ENCODE measurements around the gene RECK. TPM values are rescaled to one million over a fixed set of nuclear protein-coding genes. Genes with fewer than 3 reads are reported as not detected.

The RECK gene
- total and polyA plus RNA-seq, 2 experiments from 2014 or later, result 8.1 to 11.6 TPM

DNA sequence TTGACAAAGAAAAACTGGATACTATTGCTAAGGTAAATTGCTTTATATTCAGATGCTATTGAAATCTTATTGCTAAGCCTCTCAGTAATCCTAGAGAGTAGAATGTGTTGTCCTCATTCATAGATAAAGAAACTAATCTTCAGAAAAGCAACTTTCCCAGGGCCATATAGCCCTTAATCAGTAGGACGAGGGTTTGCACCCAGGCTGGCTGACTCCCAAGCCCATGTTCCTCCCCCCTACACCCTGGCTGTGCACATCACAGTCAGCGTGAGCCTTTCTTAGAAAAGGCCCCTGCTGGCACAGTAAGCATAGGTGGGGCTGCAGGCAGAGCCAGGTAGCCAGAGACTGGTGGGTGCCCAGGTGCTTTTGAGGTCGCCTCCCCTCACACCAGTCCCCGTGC, 84.0 kb downstream of the RECK start:
- H3K36me3 ChIP-seq (ENCODE audit: insufficient read depth), result no peaks in the 10 kb centered on the region
- no peak overlapping the region for H3K4me3 Mint-ChIP-seq
- H4K20me1 ChIP-seq (replicated peaks; ENCODE audit: insufficient read depth), result no peaks in the 10 kb centered on the region
- no peaks in the 10 kb centered on the region for H3K79me2 ChIP-seq (replicated peaks; ENCODE audit: insufficient read depth)
- H3K9me3 Mint-ChIP-seq, result no peaks in the 10 kb centered on the region
- DNase-seq (ENCODE audit: low spot score) (no peak), ATAC-seq (no peak; the same call in 1 of the 3 replicates)
- no peaks in the 10 kb centered on the region for H3F3A ChIP-seq (replicated peaks; ENCODE audit: low read depth)
- no peak overlapping the region for H2AFZ ChIP-seq
- peaks cover 2% of the 10 kb centered on the region for H3K27me3 Mint-ChIP-seq (ENCODE audit: insufficient read depth, low read depth, poor library complexity)
- no peaks in the 10 kb centered on the region for H3K27me3 ChIP-seq (ENCODE audit: insufficient read depth)
- no peak for TF ChIP-seq CREB1 (CRISPR knock-in tag; IDR thresholded peaks at IDR 0.05; ENCODE audit: low read depth)
- no peak for TF ChIP-seq EZH2 (IDR thresholded peaks at IDR 0.05; ENCODE audit: low read depth, unreplicated experiment)
- TF ChIP-seq ZNF331 (CRISPR knock-in tag; IDR thresholded peaks at IDR 0.05; ENCODE audit: low read depth), result no peak
- TF ChIP-seq, protein P1, sequence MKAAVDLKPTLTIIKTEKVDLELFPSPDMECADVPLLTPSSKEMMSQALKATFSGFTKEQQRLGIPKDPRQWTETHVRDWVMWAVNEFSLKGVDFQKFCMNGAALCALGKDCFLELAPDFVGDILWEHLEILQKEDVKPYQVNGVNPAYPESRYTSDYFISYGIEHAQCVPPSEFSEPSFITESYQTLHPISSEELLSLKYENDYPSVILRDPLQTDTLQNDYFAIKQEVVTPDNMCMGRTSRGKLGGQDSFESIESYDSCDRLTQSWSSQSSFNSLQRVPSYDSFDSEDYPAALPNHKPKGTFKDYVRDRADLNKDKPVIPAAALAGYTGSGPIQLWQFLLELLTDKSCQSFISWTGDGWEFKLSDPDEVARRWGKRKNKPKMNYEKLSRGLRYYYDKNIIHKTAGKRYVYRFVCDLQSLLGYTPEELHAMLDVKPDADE (IDR thresholded peaks at IDR 0.05), result no peak
- TF ChIP-seq ZNF114 (CRISPR knock-in tag; IDR thresholded peaks at IDR 0.05), result no peak
- no peak for TF ChIP-seq JUNB (IDR thresholded peaks at IDR 0.05; ENCODE audit: unreplicated experiment)
- TF ChIP-seq STAT1 (IDR thresholded peaks at IDR 0.05; ENCODE audit: unreplicated experiment), result no peak
- TF ChIP-seq EZH2phosphoT487 (IDR thresholded peaks at IDR 0.05; ENCODE audit: unreplicated experiment), result no peak
- no peak for TF ChIP-seq POLR2AphosphoS5 (IDR thresholded peaks at IDR 0.05; ENCODE audit: low read depth)
- no peak for TF ChIP-seq NANOG (IDR thresholded peaks at IDR 0.05; ENCODE audit: borderline replicate concordance)
- TF ChIP-seq, protein P2, sequence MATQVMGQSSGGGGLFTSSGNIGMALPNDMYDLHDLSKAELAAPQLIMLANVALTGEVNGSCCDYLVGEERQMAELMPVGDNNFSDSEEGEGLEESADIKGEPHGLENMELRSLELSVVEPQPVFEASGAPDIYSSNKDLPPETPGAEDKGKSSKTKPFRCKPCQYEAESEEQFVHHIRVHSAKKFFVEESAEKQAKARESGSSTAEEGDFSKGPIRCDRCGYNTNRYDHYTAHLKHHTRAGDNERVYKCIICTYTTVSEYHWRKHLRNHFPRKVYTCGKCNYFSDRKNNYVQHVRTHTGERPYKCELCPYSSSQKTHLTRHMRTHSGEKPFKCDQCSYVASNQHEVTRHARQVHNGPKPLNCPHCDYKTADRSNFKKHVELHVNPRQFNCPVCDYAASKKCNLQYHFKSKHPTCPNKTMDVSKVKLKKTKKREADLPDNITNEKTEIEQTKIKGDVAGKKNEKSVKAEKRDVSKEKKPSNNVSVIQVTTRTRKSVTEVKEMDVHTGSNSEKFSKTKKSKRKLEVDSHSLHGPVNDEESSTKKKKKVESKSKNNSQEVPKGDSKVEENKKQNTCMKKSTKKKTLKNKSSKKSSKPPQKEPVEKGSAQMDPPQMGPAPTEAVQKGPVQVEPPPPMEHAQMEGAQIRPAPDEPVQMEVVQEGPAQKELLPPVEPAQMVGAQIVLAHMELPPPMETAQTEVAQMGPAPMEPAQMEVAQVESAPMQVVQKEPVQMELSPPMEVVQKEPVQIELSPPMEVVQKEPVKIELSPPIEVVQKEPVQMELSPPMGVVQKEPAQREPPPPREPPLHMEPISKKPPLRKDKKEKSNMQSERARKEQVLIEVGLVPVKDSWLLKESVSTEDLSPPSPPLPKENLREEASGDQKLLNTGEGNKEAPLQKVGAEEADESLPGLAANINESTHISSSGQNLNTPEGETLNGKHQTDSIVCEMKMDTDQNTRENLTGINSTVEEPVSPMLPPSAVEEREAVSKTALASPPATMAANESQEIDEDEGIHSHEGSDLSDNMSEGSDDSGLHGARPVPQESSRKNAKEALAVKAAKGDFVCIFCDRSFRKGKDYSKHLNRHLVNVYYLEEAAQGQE (IDR thresholded peaks at IDR 0.05; ENCODE audit: unreplicated experiment), result no peak
- TF ChIP-seq, protein P3, sequence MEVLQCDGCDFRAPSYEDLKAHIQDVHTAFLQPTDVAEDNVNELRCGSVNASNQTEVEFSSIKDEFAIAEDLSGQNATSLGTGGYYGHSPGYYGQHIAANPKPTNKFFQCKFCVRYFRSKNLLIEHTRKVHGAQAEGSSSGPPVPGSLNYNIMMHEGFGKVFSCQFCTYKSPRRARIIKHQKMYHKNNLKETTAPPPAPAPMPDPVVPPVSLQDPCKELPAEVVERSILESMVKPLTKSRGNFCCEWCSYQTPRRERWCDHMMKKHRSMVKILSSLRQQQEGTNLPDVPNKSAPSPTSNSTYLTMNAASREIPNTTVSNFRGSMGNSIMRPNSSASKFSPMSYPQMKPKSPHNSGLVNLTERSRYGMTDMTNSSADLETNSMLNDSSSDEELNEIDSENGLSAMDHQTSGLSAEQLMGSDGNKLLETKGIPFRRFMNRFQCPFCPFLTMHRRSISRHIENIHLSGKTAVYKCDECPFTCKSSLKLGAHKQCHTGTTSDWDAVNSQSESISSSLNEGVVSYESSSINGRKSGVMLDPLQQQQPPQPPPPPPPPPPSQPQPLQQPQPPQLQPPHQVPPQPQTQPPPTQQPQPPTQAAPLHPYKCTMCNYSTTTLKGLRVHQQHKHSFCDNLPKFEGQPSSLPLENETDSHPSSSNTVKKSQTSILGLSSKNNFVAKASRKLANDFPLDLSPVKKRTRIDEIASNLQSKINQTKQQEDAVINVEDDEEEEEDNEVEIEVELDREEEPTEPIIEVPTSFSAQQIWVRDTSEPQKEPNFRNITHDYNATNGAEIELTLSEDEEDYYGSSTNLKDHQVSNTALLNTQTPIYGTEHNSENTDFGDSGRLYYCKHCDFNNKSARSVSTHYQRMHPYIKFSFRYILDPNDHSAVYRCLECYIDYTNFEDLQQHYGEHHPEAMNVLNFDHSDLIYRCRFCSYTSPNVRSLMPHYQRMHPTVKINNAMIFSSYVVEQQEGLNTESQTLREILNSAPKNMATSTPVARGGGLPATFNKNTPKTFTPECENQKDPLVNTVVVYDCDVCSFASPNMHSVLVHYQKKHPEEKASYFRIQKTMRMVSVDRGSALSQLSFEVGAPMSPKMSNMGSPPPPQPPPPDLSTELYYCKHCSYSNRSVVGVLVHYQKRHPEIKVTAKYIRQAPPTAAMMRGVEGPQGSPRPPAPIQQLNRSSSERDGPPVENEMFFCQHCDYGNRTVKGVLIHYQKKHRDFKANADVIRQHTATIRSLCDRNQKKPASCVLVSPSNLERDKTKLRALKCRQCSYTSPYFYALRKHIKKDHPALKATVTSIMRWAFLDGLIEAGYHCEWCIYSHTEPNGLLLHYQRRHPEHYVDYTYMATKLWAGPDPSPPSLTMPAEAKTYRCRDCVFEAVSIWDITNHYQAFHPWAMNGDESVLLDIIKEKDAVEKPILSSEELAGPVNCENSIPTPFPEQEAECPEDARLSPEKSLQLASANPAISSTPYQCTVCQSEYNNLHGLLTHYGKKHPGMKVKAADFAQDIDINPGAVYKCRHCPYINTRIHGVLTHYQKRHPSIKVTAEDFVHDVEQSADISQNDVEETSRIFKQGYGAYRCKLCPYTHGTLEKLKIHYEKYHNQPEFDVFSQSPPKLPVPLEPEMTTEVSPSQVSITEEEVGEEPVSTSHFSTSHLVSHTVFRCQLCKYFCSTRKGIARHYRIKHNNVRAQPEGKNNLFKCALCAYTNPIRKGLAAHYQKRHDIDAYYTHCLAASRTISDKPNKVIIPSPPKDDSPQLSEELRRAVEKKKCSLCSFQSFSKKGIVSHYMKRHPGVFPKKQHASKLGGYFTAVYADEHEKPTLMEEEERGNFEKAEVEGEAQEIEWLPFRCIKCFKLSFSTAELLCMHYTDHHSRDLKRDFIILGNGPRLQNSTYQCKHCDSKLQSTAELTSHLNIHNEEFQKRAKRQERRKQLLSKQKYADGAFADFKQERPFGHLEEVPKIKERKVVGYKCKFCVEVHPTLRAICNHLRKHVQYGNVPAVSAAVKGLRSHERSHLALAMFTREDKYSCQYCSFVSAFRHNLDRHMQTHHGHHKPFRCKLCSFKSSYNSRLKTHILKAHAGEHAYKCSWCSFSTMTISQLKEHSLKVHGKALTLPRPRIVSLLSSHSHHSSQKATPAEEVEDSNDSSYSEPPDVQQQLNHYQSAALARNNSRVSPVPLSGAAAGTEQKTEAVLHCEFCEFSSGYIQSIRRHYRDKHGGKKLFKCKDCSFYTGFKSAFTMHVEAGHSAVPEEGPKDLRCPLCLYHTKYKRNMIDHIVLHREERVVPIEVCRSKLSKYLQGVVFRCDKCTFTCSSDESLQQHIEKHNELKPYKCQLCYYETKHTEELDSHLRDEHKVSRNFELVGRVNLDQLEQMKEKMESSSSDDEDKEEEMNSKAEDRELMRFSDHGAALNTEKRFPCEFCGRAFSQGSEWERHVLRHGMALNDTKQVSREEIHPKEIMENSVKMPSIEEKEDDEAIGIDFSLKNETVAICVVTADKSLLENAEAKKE (CRISPR knock-in tag; IDR thresholded peaks at IDR 0.05), result no peak
- H3K4me1 Mint-ChIP-seq, result peaks cover 5% of the 10 kb centered on the region
- H3K4me2 ChIP-seq, result no peak overlapping the region
- H3K27ac Mint-ChIP-seq, result no peak overlapping the region
- H3K4me3 ChIP-seq, result no peak overlapping the region
- no peaks in the 10 kb centered on the region for H3K9me2 ChIP-seq (ENCODE audit: insufficient read depth)
- H3K36me3 Mint-ChIP-seq (ENCODE audit: low read depth), result no peaks in the 10 kb centered on the region
- H3K27ac ChIP-seq (ENCODE audit: low read depth), result no peak overlapping the region
- H3K4me1 ChIP-seq (ENCODE audit: insufficient read depth), result 0 out of 2 replicates have a peak, but pooled peaks cover 3% of the 10 kb centered on the region
